Fibroblast of peridontal ligament (primary cell): Measurements from ENCODE around the gene KLHL18.
"Not testable (repeated sequence)": the region's sequence is repeated elsewhere in the genome, so short reads cannot be mapped to it uniquely, and the experiment has no call there.

ENCODE experiments used
- DNase-seq: peaks from one replicate; pipeline ENCODE4 v3.0.0-alpha.2; 2010; ENCODE audit errors: extremely low read depth

Gene KLHL18

GRCh38 chr3:47273564-47273963, 9.2 kb upstream of the KLHL18 start:
- no peak for DNase-seq

DNA sequence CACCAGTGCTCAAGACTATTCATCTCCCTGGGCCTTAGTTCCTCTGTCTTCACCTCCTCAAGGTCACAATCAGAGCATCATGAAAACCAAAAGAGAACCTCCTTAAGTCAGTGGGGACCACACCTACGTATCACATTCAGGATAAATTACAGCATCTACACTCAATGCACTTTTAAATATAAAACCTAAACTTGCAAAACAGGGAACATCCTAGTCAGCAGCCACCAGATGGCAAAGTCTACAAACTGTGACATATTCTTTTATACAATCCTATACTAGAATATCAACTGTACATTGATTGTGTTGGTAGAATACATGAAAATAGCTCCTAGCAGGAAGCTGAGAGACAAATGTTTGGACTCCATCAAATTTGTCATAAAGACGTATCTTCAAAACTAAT, 8.1 kb upstream of the KLHL18 start:
- no peak for DNase-seq

- no peak for DNase-seq
Observed at GRCh38 chr3:47276558-47276957, 6.2 kb upstream of the KLHL18 start.

- no peak for DNase-seq
Observed at GRCh38 chr3:47280519-47280918, 2.2 kb upstream of the KLHL18 start.

GRCh38 chr3:47283193-47283537, 421 bp downstream of the KLHL18 start:
- peak; percentile 9 for DNase-seq

GRCh38 chr3:47283591-47284364, 1.0 kb downstream of the KLHL18 start:
- DNase-seq, result peak; percentile 15

DNA sequence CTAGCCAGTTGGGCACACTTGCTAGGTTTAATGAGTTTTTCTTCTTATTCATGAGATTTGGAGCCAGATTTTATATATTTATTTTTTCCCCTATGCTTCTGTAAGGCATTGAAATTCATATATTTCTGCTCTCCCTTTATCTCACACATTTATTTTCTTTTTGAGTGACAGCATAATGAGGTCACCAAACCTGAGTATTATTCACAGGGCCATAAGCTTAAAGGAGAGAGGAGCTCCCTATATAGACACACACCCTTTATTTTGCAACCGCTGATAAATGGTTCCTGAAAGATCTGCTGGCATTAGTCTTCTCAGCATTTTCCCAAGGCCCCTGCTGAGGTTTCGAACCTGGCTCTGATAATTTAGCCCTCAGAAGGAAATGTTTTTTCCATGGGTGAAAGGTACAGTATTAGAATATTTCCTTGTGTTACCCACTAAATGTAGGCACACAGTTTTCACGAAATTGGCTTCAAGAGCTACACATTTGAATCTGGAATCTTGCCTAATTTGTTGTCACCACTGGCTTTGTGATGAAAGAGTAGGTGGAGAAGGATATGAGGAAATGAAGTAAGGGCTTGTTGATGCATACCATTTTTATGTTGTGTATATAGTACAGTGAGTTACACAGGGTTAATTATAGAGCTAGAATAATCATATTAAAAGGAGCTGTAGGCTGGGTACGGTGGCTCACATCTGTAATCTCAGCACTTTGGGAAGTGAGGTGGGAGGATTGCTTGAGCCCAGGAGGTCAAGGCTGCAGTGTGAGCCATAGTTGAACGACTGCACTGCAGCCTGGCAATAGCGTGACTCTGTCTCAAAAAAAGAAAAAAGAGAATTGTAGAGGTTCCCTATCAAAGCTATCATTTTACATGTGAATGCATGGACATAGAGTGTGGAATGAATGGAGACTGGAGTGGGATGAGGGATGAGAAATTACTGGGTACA, 6.5 kb downstream of the KLHL18 start:
- DNase-seq, result no peak

- no peak for DNase-seq
Observed at GRCh38 chr3:47291158-47291753, 8.5 kb downstream of the KLHL18 start.

GRCh38 chr3:47291754-47292420, 9.1 kb downstream of the KLHL18 start:
- DNase-seq, result not testable (repeated sequence)

GRCh38 chr3:47293822-47294221, 11.1 kb downstream of the KLHL18 start:
- DNase-seq, result no peak

GRCh38 chr3:47294392-47294791, 11.6 kb downstream of the KLHL18 start:
- no peak for DNase-seq

DNA sequence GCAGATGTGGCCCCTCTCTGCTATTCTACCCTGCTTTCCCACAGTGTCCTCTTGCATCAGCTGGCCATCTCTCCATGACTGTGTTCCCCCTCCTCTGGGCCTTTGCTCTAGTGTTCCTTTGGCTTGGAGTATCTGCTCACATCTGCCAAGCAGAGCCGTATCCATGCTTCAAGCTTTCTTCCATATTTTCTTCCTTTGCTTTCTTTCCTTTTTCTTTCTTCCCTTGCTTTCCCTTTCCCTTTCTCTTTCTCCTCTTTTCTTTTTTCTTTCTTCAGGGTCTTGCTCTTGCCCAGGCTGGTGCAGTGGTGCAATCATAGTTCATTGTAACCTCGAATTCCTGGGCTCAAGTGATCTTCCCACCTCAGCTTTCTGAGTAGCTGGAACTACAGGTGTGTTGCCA, 12.6 kb downstream of the KLHL18 start:
- no peak for DNase-seq

DNA sequence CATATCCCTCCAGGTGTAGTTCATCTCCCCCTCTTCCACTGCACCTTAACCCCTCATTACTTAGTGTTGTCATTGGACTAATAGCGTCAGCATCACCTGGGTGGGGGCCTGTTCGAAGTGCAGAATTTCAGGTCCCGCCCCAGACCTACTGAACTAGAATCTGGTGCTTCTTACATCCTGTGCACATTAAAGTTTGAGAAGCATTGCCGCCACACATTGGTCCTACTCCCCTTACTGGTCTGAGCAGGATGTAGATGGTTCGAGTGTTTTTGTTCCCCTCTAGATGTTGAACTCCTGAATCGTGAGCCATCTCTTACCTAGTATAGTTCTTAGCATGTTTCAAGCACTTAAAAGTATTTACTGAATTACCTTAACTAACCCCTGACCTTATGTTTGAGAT, 13.2 kb downstream of the KLHL18 start:
- DNase-seq, result no peak

- DNase-seq, result no peak
Observed at GRCh38 chr3:47296562-47297302, 14.0 kb downstream of the KLHL18 start.

DNA sequence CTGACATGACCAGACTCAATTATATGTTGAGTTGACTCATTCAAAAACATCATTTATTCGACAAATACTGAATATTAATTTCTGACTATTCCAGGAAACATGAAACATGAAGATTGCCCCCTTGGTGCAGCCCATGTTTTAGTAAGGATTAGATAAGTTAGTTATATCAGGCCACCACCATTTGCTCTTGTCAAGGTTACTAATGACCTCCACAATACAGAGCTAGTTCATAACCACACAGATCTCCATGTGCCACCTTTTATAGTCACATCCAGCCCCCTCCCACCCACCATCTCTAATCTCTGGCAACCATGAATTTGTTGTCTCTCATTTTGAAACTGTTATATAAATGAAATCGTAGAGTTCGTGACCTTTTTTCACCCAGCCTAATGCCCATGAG, 15.7 kb downstream of the KLHL18 start:
- DNase-seq, result no peak

DNA sequence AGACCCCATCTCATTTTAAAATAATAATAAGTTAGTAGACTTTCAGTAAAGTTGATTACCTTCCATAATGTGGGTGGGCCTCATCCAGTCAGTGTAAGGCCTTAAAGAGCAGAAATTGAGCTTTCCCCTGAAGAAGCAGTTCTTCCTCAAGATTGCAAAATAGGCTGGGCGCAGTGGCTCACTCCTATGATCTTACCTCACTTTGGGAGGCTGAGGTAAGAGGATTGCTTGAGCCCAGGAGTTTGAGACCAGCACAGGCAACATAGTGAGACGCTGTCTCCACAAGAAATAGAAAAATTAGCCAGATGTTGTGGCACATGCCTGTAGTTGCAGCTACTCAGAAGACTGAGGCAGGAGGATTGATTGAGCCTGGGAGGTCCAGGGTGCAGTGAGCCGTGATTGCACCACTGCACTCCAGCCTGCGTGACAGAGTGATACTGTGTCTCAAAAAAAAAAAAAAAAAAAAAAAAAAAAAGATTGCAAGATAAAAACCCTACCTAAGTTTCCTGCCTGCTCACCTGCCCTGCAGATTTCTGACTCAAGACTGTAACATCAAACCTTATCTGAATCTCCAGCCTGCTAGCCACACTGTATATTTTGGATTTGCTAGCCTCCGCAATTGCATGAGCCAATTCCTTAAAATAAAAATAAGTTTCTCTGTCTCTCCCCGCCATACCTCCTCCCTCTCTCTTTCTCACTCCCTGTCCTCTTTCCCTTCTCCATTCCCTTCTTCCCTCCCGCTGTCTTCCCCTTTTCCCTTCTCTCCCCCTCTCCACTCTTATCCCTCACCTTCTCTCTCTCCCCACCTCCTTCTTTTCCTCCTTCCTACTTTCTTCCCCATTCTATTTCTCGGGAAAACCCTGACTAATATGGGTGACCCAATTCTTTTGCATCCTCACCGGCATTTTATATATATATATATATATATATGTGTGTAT, 16.9 kb downstream of the KLHL18 start:
- DNase-seq, result no peak

DNA sequence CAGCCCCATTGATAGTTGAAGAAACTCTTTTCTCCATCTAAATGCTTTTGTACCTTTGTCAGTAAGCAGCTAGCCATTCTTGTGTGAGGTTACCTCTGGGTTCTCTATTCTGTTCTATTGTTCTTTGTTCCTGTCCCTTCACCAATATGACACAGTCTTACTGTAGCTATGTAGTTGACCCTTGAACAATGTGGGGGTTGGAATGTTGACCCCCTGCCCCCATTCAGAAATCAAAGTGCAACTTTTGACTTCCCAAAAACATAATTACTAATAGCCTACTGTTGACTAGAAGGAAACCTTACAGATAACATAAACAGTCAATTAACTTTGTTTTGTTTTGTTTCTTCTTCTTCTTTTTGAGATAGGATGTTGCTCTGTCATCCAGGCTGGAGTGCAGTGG, 18.7 kb downstream of the KLHL18 start:
- no peak for DNase-seq

DNA sequence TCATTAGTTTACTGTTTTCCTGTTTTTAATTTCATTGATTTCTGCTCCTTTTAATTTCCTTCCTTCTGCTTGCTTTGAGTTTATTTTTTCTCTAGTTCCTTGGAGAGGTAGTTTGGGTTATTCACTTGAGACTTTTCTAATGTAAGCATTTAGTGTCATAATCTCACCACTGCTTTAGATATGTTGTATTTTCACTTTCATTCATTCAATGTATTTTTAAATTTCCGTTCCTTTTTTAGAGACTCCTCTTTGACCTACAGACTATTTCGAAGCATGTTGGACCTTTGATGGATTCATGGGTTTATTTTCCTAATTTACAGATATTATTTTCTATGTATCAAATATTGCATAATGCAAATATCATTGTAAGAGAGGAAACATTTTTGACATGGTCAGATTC, 23.3 kb downstream of the KLHL18 start:
- no peak for DNase-seq

DNA sequence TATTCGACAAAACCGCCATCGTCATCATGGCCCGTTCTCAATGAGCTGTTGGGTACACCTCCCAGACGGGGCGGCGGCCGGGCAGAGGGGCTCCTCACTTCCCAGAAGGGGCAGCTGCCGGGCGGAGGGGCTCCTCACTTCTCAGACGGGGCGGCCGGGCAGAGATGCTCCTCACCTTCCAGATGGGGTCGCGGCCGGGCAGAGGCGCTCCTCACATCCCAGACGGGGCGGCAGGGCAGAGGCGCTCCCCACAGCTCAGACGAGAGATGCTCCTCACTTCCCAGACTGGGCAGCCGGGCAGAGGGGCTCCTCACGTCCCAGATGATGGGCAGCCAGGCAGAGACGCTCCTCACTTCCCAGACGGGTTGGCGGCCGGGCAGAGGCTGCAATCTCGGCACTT, 26.5 kb downstream of the KLHL18 start:
- DNase-seq, result not testable (repeated sequence)

- no peak for DNase-seq
Observed at GRCh38 chr3:47310391-47310790, 27.6 kb downstream of the KLHL18 start.
